NCI-H1417 treated with DMSO at 0.1 percent for 48 hours (cell line): Measurements from ENCODE around the gene PLPPR2.
"Not testable (repeated sequence)": the region's sequence is repeated elsewhere in the genome, so short reads cannot be mapped to it uniquely, and the experiment has no call there.

Source experiments
- DNase-seq: peaks from one replicate; lab custom pipeline; 2025; lab: John Stamatoyannopoulos, UW

Gene PLPPR2

GRCh38 chr19:11401808-11402543 lies 46.7 kb downstream of the PLPPR2 start:
- no peak for DNase-seq

DNA sequence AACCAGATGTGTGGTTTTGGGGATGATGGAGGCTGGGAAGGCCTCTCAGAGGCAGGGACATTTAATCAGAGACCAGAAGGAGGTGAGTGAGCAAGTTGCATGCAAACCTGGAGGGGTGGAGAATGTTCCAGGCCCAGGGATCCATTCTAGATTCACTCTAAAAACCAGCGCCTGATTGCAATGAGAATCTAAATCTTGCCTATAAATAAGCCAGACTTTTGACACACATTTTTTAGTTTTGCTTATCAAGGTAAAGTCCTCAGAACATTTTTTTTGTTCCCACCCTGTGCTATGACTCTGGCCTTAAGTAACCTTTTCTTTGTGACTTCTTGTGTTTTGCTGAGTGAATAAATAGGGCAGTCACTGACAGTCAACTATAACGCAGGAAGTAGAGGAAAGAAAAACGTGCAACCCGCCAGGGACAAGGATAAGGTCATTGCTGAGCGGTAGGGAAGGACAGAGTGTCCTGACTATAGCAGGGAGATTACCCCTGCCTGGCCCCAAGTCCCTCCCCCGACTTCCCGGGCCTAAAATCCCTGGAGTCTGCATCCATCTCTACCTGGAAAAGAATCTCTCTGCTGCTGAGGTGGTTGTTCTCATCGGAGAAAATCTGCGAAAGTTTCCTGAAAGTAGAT lies 49.5 kb downstream of the PLPPR2 start:
- DNase-seq = no peak

- no peak for DNase-seq
Measured at GRCh38 chr19:11405846-11406643, 50.8 kb downstream of the PLPPR2 start.

- not testable (repeated sequence) for DNase-seq
Measured at GRCh38 chr19:11406703-11407236, 51.5 kb downstream of the PLPPR2 start.

GRCh38 chr19:11408591-11408990 lies 53.4 kb downstream of the PLPPR2 start:
- DNase-seq = no peak

DNA sequence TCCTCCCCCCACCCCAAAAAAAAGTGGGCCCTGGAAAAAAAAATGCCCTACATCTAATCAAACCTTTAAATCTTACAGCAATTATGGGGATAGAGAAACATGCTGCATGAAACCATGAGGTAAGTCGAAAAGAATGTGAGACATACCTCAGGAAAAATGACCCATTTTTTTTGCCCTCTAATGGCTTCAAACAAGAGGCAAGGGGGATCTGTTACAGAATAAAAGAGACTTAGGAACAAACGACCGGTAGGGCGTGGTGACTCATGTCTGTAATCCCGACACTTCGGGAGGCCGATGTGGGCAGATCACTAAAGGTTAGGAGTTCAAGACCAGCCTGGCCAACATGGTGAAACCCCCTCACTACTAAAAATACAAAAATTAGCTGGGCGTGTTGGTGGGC lies 55.5 kb downstream of the PLPPR2 start:
- no peak for DNase-seq

GRCh38 chr19:11414544-11414943 lies 59.3 kb downstream of the PLPPR2 start:
- no peak for DNase-seq
